ENCODE results near the gene ALG9.

The ALG9 gene

DNA sequence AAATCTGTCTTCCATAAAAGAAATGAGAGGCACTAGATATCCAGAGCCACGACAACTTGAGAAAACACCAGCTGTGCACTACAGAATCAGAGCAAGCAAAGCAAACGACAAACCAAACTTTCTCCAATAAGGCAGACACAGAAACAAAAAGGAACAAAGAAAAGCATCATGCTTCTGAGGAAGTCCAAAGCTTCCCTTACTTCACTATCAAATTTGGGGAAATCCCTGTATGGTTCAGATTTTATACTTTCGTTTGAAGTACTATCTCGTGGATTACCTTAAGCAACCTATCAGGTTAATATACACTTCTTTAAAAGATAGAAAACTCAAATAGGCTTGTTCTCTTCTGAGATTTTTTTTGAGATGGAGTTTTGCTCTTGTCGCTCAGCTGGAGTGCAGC is 27.7 kb downstream of the ALG9 start:
- ChIA-PET CTCF (interaction anchor here (0.6 to 2.9 kb wide), 9 partner anchors 9 to 680 kb away, joined by 3 to 17 read pairs (median 4); no protein-coding TSS in a partner anchor), POLR2A (no interaction called here)
- no peak overlapping the region for H3K27ac ChIP-seq (ENCODE audit: extremely low read depth, low read depth, low read length)
- no peaks in the 10 kb centered on the region for H3K4me1 ChIP-seq (ENCODE audit: control insufficient read depth, insufficient read depth, low read length)
- peaks cover 0 to 49% of the 10 kb centered on the region in 2 experiments; a peak in 2 of 3 replicates for H3K36me3 ChIP-seq (ENCODE audit: control insufficient read depth in 2 of 2, insufficient read depth in 1 of 2, low read length in 2 of 2)
- TF ChIP-seq ZNF114 (tag by site-specific recombination; IDR thresholded peaks at IDR 0.05) (no peak), ZNF433 (tag by site-specific recombination; IDR thresholded peaks at IDR 0.05; ENCODE audit: low read depth) (no peak), SCRT2 (tag by site-specific recombination; IDR thresholded peaks at IDR 0.05) (no peak), WT1 (tag by site-specific recombination; IDR thresholded peaks at IDR 0.05) (no peak), KLF7 (tag by site-specific recombination; IDR thresholded peaks at IDR 0.05; ENCODE audit: borderline replicate concordance) (no peak), SP7 (tag by site-specific recombination; IDR thresholded peaks at IDR 0.05) (no peak), ZNF488 (tag by site-specific recombination; IDR thresholded peaks at IDR 0.05) (no peak), ZNF274 (IDR thresholded peaks at IDR 0.05; ENCODE audit: low read length) (no peak), ZNF274 (tag by site-specific recombination; IDR thresholded peaks at IDR 0.05; ENCODE audit: borderline replicate concordance) (no peak), ZNF654 (tag by site-specific recombination; IDR thresholded peaks at IDR 0.05; ENCODE audit: low read depth) (no peak), ZNF626 (tag by site-specific recombination; IDR thresholded peaks at IDR 0.05) (no peak), ZNF670 (tag by site-specific recombination; IDR thresholded peaks at IDR 0.05; ENCODE audit: low read depth) (no peak), ZNF521 (tag by site-specific recombination; IDR thresholded peaks at IDR 0.05) (no peak)
- TF ChIP-seq, protein P1, sequence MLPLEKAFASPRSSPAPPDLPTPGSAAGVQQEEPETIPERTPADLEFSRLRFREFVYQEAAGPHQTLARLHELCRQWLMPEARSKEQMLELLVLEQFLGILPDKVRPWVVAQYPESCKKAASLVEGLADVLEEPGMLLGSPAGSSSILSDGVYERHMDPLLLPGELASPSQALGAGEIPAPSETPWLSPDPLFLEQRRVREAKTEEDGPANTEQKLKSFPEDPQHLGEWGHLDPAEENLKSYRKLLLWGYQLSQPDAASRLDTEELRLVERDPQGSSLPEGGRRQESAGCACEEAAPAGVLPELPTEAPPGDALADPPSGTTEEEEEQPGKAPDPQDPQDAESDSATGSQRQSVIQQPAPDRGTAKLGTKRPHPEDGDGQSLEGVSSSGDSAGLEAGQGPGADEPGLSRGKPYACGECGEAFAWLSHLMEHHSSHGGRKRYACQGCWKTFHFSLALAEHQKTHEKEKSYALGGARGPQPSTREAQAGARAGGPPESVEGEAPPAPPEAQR (tag by site-specific recombination; IDR thresholded peaks at IDR 0.05), result no peak
- TF ChIP-seq, protein P2, sequence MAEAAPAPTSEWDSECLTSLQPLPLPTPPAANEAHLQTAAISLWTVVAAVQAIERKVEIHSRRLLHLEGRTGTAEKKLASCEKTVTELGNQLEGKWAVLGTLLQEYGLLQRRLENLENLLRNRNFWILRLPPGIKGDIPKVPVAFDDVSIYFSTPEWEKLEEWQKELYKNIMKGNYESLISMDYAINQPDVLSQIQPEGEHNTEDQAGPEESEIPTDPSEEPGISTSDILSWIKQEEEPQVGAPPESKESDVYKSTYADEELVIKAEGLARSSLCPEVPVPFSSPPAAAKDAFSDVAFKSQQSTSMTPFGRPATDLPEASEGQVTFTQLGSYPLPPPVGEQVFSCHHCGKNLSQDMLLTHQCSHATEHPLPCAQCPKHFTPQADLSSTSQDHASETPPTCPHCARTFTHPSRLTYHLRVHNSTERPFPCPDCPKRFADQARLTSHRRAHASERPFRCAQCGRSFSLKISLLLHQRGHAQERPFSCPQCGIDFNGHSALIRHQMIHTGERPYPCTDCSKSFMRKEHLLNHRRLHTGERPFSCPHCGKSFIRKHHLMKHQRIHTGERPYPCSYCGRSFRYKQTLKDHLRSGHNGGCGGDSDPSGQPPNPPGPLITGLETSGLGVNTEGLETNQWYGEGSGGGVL (tag by site-specific recombination; IDR thresholded peaks at IDR 0.05), result no peak
- H3K9me3 ChIP-seq (ENCODE audit: control insufficient read depth, insufficient read depth, low read depth, low read length), result no peaks in the 10 kb centered on the region
- H3K4me3 ChIP-seq (ENCODE audit: low read depth, low read length), result no peak overlapping the region

- CTCF ChIA-PET, result interaction anchor here (0.5 to 2.9 kb wide), 26 partner anchors 9 to 819 kb away, joined by 3 to 17 read pairs (median 4); partner anchors contain the start of genes ALG9 and BTG4
- Histone ChIP-seq H3K4me3 (ENCODE audit: low read depth, low read length) (no peak overlapping the region), H3K36me3 (ENCODE audit: control insufficient read depth in 2 of 2, insufficient read depth in 1 of 2, low read length in 2 of 2) (peaks cover 0 to 49% of the 10 kb centered on the region in 2 experiments; a peak in 2 of 3 replicates), H3K27ac (ENCODE audit: extremely low read depth, low read depth, low read length) (no peak overlapping the region), H3K9me3 (ENCODE audit: control insufficient read depth, insufficient read depth, low read depth, low read length) (no peaks in the 10 kb centered on the region), H3K4me1 (ENCODE audit: control insufficient read depth, insufficient read depth, low read length) (no peaks in the 10 kb centered on the region)
- POLR2A ChIA-PET, result no interaction called here
- TF ChIP-seq SP7 (tag by site-specific recombination; IDR thresholded peaks at IDR 0.05) (0 out of 2 replicates have a peak, but pooled peaks have one; percentile 24), ZNF148 (tag by site-specific recombination; IDR thresholded peaks at IDR 0.05; ENCODE audit: borderline replicate concordance) (no peak), YY1 (tag by site-specific recombination; IDR thresholded peaks at IDR 0.05) (no peak), ZNF146 (tag by site-specific recombination; IDR thresholded peaks at IDR 0.05) (no peak), ZNF391 (tag by site-specific recombination; IDR thresholded peaks at IDR 0.05; ENCODE audit: borderline replicate concordance, low read depth) (no peak), ZNF335 (tag by site-specific recombination; conservative IDR thresholded peaks at IDR 0.05) (no peak), FEZF1 (tag by site-specific recombination; IDR thresholded peaks at IDR 0.05) (peak; percentile 60), ZNF350 (tag by site-specific recombination; IDR thresholded peaks at IDR 0.05) (no peak), ZBTB21 (tag by site-specific recombination; IDR thresholded peaks at IDR 0.05) (no peak), ZNF626 (tag by site-specific recombination; IDR thresholded peaks at IDR 0.05) (no peak), TRIM28 (IDR thresholded peaks at IDR 0.05; ENCODE audit: borderline replicate concordance, low read length) (peak; percentile 56; the same call in 1 of the 2 replicates), ZNF311 (tag by site-specific recombination; IDR thresholded peaks at IDR 0.05; ENCODE audit: borderline replicate concordance) (no peak), ZNF529 (tag by site-specific recombination; IDR thresholded peaks at IDR 0.05; ENCODE audit: insufficient replicate concordance) (no peak)
- TF ChIP-seq, protein P3, sequence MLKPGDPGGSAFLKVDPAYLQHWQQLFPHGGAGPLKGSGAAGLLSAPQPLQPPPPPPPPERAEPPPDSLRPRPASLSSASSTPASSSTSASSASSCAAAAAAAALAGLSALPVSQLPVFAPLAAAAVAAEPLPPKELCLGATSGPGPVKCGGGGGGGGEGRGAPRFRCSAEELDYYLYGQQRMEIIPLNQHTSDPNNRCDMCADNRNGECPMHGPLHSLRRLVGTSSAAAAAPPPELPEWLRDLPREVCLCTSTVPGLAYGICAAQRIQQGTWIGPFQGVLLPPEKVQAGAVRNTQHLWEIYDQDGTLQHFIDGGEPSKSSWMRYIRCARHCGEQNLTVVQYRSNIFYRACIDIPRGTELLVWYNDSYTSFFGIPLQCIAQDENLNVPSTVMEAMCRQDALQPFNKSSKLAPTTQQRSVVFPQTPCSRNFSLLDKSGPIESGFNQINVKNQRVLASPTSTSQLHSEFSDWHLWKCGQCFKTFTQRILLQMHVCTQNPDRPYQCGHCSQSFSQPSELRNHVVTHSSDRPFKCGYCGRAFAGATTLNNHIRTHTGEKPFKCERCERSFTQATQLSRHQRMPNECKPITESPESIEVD (tag by site-specific recombination; IDR thresholded peaks at IDR 0.05), result no peak
Measured at GRCh38 chr11:111841370-111842053, 29.9 kb downstream of the ALG9 start.

All from HEK293 (cell line).